COLO668 (cell line): ENCODE results near the gene GUCD1.
"Not testable (repeated sequence)": the region's sequence is repeated elsewhere in the genome, so short reads cannot be mapped to it uniquely, and the experiment has no call there.

Experiments
- DNase-seq: peaks from one replicate; lab custom pipeline; 2025; ENCODE audit not compliant: unreplicated experiment; lab: John Stamatoyannopoulos, UW

Gene GUCD1

GRCh38 chr22:24554313-24555164 is at the start of gene GUCD1:
TSS of gene GUCD1 (minus strand) at chr22:24555138. CDS start at chr22:24554991, 147 bp downstream.
- DNase-seq = peak; percentile 23

GRCh38 chr22:24603770-24604629 is 49.1 kb upstream of the GUCD1 start:
- not testable (repeated sequence) for DNase-seq

- DNase-seq = not testable (repeated sequence)
Measured at GRCh38 chr22:24602847-24603769, 48.2 kb upstream of the GUCD1 start, which contains the start of gene GGT1. TSS of gene GGT1 (plus strand) at chr22:24603193. CDS start at chr22:24611082, 7,889 bp downstream.

GRCh38 chr22:24602105-24602749 is 47.3 kb upstream of the GUCD1 start:
- not testable (repeated sequence) for DNase-seq

- DNase-seq = peak; percentile 26
Measured at GRCh38 chr22:24601217-24602104, 46.5 kb upstream of the GUCD1 start.

GRCh38 chr22:24599958-24600715 is 45.2 kb upstream of the GUCD1 start:
- not testable (repeated sequence) for DNase-seq

- no peak for DNase-seq
Measured at GRCh38 chr22:24599514-24599913, 44.6 kb upstream of the GUCD1 start.

- not testable (repeated sequence) for DNase-seq
Measured at GRCh38 chr22:24597076-24597475, 42.1 kb upstream of the GUCD1 start.

GRCh38 chr22:24595863-24596262 is 40.9 kb upstream of the GUCD1 start:
- no peak for DNase-seq

GRCh38 chr22:24595228-24595627 is 40.3 kb upstream of the GUCD1 start:
- DNase-seq = no peak

GRCh38 chr22:24594569-24595120 is 39.7 kb upstream of the GUCD1 start:
- DNase-seq = no peak

- DNase-seq = no peak
Measured at GRCh38 chr22:24593836-24594568, 39.1 kb upstream of the GUCD1 start.

GRCh38 chr22:24593559-24593835 is 38.6 kb upstream of the GUCD1 start:
- DNase-seq = not testable (repeated sequence)

GRCh38 chr22:24592851-24593558 is 38.1 kb upstream of the GUCD1 start, which contains the start of gene LRRC75B:
TSS of gene LRRC75B (minus strand) at chr22:24593073. CDS start at chr22:24593039, 34 bp downstream.
- DNase-seq = peak; percentile 64

GRCh38 chr22:24592058-24592850 is 37.3 kb upstream of the GUCD1 start:
- no peak for DNase-seq

GRCh38 chr22:24591286-24591830 is 36.4 kb upstream of the GUCD1 start:
- DNase-seq = no peak
